HEK293 (cell line): Measurements from ENCODE around the gene PTBP2.

Experiments
- HOXA7 ChIP-seq: sonication (generic); formaldehyde crosslinking; IDR thresholded peaks from 2 replicates; pipeline ENCODE4 v1.8.1; 2022; ENCODE audit warnings: missing genetic modification reagents, borderline replicate concordance
- HOXC10 ChIP-seq: sonication (generic); formaldehyde crosslinking; IDR thresholded peaks from 2 replicates; pipeline ENCODE4 v1.8.1; 2023; ENCODE audit warnings: mild to moderate bottlenecking, missing genetic modification reagents
- SP3 ChIP-seq: fragments of 450-650 bp; formaldehyde crosslinking; IDR thresholded peaks from 2 replicates; pipeline ENCODE4 v1.5.1; 2016; ENCODE audit warnings: missing biosample characterization, missing genetic modification characterization
- YY1 ChIP-seq: fragments of 450-650 bp; formaldehyde crosslinking; IDR thresholded peaks from 2 replicates; pipeline ENCODE4 v1.5.1; 2018; ENCODE audit warnings: missing biosample characterization, missing genetic modification characterization
- ZBTB21 ChIP-seq: fragments of 450-650 bp; formaldehyde crosslinking; IDR thresholded peaks from 2 replicates; pipeline ENCODE4 v1.5.1; 2017; ENCODE audit warnings: missing biosample characterization, missing genetic modification characterization
- ZNF132 ChIP-seq: fragments of 450-650 bp; formaldehyde crosslinking; IDR thresholded peaks from 2 replicates; pipeline ENCODE4 v1.5.1; 2017; ENCODE audit warnings: missing biosample characterization, missing genetic modification characterization, borderline replicate concordance
- ZNF785 ChIP-seq: fragments of 450-650 bp; formaldehyde crosslinking; IDR thresholded peaks from 2 replicates; pipeline ENCODE4 v1.5.1; 2016; ENCODE audit warnings: missing biosample characterization, missing genetic modification characterization
- TF ChIP-seq, protein P1 (sequence below): fragments of 450-650 bp; formaldehyde crosslinking; IDR thresholded peaks from 2 replicates; pipeline ENCODE4 v1.5.1; 2016; ENCODE audit warnings: missing biosample characterization, missing genetic modification characterization
- TF ChIP-seq, protein P2 (sequence below): fragments of 450-650 bp; formaldehyde crosslinking; IDR thresholded peaks from 2 replicates; pipeline ENCODE4 v1.5.1; 2016; ENCODE audit warnings: missing biosample characterization, missing genetic modification characterization
- TF ChIP-seq, protein P3 (sequence below): fragments of 450-650 bp; formaldehyde crosslinking; IDR thresholded peaks from 2 replicates; pipeline ENCODE4 v1.5.1; 2016; ENCODE audit warnings: missing biosample characterization, missing genetic modification characterization

DNA sequence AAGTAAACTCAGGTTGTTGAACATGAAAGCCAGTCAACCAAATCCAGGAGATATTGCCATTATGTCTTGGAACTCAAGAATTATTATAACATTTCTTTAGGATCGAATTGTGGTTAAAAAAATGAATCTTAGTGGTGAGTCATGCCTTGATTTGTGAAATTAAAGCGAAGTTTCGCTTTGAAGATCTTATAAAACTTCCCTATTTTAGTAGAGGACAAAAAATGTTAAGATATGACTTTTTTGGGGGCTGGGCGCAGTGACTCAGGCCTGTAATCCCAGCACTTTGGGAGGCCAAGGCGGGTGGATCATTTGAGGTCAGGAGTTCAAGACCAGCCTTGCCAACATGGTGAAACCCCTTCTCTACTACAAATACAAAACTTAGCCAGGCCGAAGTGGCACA lies 39.5 kb upstream of the PTBP2 start:
- TF ChIP-seq, protein P1, sequence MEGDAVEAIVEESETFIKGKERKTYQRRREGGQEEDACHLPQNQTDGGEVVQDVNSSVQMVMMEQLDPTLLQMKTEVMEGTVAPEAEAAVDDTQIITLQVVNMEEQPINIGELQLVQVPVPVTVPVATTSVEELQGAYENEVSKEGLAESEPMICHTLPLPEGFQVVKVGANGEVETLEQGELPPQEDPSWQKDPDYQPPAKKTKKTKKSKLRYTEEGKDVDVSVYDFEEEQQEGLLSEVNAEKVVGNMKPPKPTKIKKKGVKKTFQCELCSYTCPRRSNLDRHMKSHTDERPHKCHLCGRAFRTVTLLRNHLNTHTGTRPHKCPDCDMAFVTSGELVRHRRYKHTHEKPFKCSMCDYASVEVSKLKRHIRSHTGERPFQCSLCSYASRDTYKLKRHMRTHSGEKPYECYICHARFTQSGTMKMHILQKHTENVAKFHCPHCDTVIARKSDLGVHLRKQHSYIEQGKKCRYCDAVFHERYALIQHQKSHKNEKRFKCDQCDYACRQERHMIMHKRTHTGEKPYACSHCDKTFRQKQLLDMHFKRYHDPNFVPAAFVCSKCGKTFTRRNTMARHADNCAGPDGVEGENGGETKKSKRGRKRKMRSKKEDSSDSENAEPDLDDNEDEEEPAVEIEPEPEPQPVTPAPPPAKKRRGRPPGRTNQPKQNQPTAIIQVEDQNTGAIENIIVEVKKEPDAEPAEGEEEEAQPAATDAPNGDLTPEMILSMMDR (tag by site-specific recombination): no peak
- TF ChIP-seq, protein P2, sequence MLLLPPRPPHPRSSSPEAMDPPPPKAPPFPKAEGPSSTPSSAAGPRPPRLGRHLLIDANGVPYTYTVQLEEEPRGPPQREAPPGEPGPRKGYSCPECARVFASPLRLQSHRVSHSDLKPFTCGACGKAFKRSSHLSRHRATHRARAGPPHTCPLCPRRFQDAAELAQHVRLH: no peak
- TF ChIP-seq, protein P3, sequence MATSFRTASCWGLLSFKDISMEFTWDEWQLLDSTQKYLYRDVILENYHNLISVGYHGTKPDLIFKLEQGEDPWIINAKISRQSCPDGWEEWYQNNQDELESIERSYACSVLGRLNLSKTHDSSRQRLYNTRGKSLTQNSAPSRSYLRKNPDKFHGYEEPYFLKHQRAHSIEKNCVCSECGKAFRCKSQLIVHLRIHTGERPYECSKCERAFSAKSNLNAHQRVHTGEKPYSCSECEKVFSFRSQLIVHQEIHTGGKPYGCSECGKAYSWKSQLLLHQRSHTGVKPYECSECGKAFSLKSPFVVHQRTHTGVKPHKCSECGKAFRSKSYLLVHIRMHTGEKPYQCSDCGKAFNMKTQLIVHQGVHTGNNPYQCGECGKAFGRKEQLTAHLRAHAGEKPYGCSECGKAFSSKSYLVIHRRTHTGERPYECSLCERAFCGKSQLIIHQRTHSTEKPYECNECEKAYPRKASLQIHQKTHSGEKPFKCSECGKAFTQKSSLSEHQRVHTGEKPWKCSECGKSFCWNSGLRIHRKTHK (tag by site-specific recombination): no peak
- TF ChIP-seq ZNF785 (no peak), SP3 (no peak), YY1 (tag by site-specific recombination) (no peak), ZNF132 (tag by site-specific recombination) (no peak), HOXA7 (CRISPR knock-in tag) (no peak), HOXC10 (CRISPR knock-in tag) (no peak), ZBTB21 (tag by site-specific recombination) (no peak)
